Uterus (tissue), 2 donors: Measurements from ENCODE around the gene C1QTNF1.

ENCODE experiments used
- POLR2A ChIP-seq, 2 donors: fragments of 450-650 bp; IDR thresholded peaks; one replicate each; pipeline ENCODE4 v1.6.1; 2016; ENCODE audit warnings: antibody characterized with exemption in 2 of 2, mild to moderate bottlenecking in 1 of 2, moderate library complexity in 1 of 2
- TF ChIP-seq, protein P1 (sequence below), 4 experiments: fragments of 200-600 bp in 2 of 4; fragments of 450-650 bp in 2 of 4; sonication (generic) in 2 of 4; IDR thresholded peaks; one replicate each; pipeline ENCODE4 v1.5.1; 2016 to 2019; ENCODE audit warnings: antibody characterized with exemption in 4 of 4, mild to moderate bottlenecking in 2 of 4, moderate library complexity in 1 of 4

DNA sequence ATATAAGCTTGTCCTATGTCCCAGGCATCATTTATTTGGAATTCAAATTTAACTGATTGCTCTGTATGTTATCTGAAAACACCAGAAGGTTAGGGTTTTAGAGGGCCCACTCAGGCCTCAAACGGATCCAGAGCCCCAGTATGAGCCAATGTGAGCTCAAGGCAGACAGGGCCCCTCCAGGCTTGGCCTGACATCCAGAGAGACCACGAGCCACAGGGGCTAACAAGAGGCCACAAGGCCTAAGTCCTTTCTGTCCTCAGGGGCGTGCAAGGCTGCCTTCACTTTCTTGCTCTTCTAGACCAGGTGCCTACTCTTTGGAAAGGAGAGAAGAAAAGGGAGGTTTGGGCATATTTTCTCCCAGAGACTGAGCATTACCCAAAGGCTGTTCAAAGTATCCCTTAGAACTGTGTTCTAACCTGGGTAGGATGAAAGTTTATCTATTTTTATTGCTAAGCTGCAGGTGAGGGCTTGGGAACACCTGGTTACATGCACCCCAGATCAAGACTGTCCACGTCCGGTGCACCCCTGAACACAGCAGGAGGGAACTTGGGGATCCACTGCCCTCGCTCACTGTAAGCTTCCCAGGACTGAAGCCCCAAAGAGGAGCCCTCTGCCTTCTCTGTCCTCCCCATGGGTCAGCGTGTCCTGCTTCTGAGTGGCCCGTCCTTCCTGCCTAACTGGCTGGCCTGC lies 49.2 kb downstream of the C1QTNF1 start:
- TF ChIP-seq POLR2A (IDR thresholded peaks at IDR 0.05): no peak
- TF ChIP-seq, protein P1, sequence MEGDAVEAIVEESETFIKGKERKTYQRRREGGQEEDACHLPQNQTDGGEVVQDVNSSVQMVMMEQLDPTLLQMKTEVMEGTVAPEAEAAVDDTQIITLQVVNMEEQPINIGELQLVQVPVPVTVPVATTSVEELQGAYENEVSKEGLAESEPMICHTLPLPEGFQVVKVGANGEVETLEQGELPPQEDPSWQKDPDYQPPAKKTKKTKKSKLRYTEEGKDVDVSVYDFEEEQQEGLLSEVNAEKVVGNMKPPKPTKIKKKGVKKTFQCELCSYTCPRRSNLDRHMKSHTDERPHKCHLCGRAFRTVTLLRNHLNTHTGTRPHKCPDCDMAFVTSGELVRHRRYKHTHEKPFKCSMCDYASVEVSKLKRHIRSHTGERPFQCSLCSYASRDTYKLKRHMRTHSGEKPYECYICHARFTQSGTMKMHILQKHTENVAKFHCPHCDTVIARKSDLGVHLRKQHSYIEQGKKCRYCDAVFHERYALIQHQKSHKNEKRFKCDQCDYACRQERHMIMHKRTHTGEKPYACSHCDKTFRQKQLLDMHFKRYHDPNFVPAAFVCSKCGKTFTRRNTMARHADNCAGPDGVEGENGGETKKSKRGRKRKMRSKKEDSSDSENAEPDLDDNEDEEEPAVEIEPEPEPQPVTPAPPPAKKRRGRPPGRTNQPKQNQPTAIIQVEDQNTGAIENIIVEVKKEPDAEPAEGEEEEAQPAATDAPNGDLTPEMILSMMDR (IDR thresholded peaks at IDR 0.05): no peak
